Psoas muscle (tissue), 8 donors: ENCODE data around the gene SMARCA4. TPM values are rescaled to one million over a fixed set of nuclear protein-coding genes. Genes with fewer than 3 reads are reported as not detected.

Source experiments
- ATAC-seq, 4 donors: fragments of 200-7000 bp; cut with Tn5 transposase; one replicate each; pipeline ENCODE4 v1.9.1; 2020; ENCODE audit warnings: moderate library complexity in 3 of 4, mild to moderate bottlenecking in 2 of 4
- DNase-seq, 2 donors: peaks; one replicate each; pipeline ENCODE4 v3.0.0-alpha.2; 2020
- H3K27ac ChIP-seq: fragments of 200-600 bp; one replicate; pipeline ENCODE4 v1.8.0; 2022
- H3K27me3 ChIP-seq, 3 donors: fragments of 200-600 bp in 1 of 3; one replicate each; pipeline versions ENCODE4 v1.6.1 to v1.8.0; 2013 to 2022; ENCODE audit warnings: low read length in 2 of 3, mild to moderate bottlenecking in 2 of 3, moderate library complexity in 1 of 3; ENCODE audit not compliant: insufficient read depth in 3 of 3
- H3K36me3 ChIP-seq, 2 donors: fragments of 200-600 bp in 1 of 2; one replicate each; pipeline versions ENCODE4 v1.6.1 to v1.8.0; 2013 to 2022; ENCODE audit warnings: low read depth in 1 of 2, mild to moderate bottlenecking in 1 of 2, moderate library complexity in 1 of 2; ENCODE audit not compliant: insufficient read depth in 1 of 2
- H3K4me1 ChIP-seq: fragments of 200-600 bp; one replicate; pipeline ENCODE4 v1.8.0; 2022
- H3K4me3 ChIP-seq: fragments of 200-600 bp; one replicate; pipeline ENCODE4 v1.8.0; 2022; ENCODE audit warnings: mild to moderate bottlenecking
- H3K9me3 ChIP-seq: fragments of 200-600 bp; one replicate; pipeline ENCODE4 v1.8.0; 2022
- CTCF ChIP-seq: fragments of 200-600 bp; IDR thresholded peaks from one replicate; pipeline ENCODE4 v1.8.0; 2022; ENCODE audit warnings: antibody characterized with exemption
- WGBS, 3 donors: extraction: QIAGEN DNeasy Blood & Tissue Kit; methylation state at CpG; one replicate each; pipeline versions ENCODE4 v1.1.6 to v1.1.7; 2013; 5-methylcytosine and 5-hydroxymethylcytosine counted together
- intact Hi-C, 2 donors: fragments of 100-400 bp; cut with DNase I; formaldehyde crosslinking; loops; one replicate each; pipeline versions ENCODE4 v1.11.0 to v1.14.2; 2022
- polyA plus RNA-seq, 3 donors: library from polyadenylated mRNA; stranded (reverse); fragments of 200-250 nt; gene quantifications; one replicate each; pipeline ENCODE4 v1.2.3, GENCODE V29; 2013
- total RNA-seq, 4 donors: library from RNA; stranded (reverse); fragmentation: NEBNext Ultra II Directional in 2 of 4; extraction: Animal tissue kit (Norgen Biotek cat#: 25700) in 2 of 4; gene quantifications; one replicate each; pipeline versions ENCODE4 v1.2.1 to v1.2.4, GENCODE V29; 2021 to 2023
- donor health status: healthy with polysubstance abuse.
- donor health status: DM: no; HTN: no; CAD: no; lungs with moderate emphysema.
- donor health status: Bipolar disorder and iron deficiency.
- donor health status: healthy.
- donor health status: DM: yes; HTN: yes; CAD: no.
- donor health status: DM: no; HTN: no; CAD: no.
- donor health status: DM: no; HTN: no; CAD: no.
- donor health status: DM: yes; HTN: yes; CAD: no.

The SMARCA4 gene
- total and polyA plus RNA-seq, 7 donors: 34.8 to 124 (median 51.9) TPM

- TF ChIP-seq CTCF: no peak
- H3K9me3 ChIP-seq: no peaks in the 10 kb centered on the region
- intact Hi-C loops: no loop called here
- H3K27ac ChIP-seq: peak overlapping the region; percentile 5
- H3K27me3 ChIP-seq: no peaks in the 10 kb centered on the region
- WGBS, 3 donors: 55 to 62% (median 57%) methylated on average over 10 of the region's 10 CpGs
- no peak for DNase-seq
- no peaks in the 10 kb centered on the region for H3K36me3 ChIP-seq
- ATAC-seq: no peak
- H3K4me1 ChIP-seq: peaks cover 20% of the 10 kb centered on the region
- no peak overlapping the region for H3K4me3 ChIP-seq
These were observed 7.8 kb downstream of the SMARCA4 start for GRCh38 chr19:10968527-10969135.

DNA sequence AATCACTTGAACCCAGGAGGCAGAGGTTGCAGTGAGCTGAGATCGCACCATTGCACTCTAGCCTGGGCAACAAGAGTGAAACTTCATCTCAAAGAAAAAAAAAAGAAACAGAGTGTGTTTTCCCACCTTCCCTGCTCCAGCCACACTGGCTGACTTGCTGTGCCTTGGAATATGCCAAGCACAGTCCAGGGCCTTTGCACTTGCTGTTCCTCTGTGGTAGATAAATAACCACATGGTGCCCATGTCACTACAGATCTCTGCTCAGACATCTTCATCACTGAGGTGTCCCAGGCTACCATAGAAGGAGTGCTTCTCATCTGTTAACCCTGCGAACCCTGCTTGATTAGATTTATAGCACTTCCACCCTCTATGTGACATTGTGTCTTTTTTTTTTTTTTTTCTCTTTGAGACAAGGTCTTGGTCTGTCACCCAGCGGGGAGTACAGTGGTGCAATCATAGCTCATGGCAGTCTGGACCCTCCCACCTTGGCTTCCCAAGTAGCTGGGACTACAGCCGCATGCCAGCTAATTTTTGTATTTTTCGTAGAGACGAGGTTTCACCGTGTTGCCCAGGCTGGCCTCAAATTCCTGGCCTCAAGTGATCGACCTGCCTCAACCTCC, 10.4 kb downstream of the SMARCA4 start:
- no peak overlapping the region for H3K27ac ChIP-seq
- H3K4me3 ChIP-seq: no peak overlapping the region
- H3K9me3 ChIP-seq: no peaks in the 10 kb centered on the region
- no peaks in the 10 kb centered on the region for H3K36me3 ChIP-seq
- H3K27me3 ChIP-seq: no peaks in the 10 kb centered on the region
- peak in 1 of 4 donors; percentile 22 for ATAC-seq
- intact Hi-C loops: loop anchor here in 1 of 2 donors (5.0 kb wide), 1 partner anchor 1434 kb away; the partner anchor contains the start of gene ZNF426
- DNase-seq: no peak
- peaks cover 17% of the 10 kb centered on the region for H3K4me1 ChIP-seq
- no peak for TF ChIP-seq CTCF
- WGBS, 3 donors: 84 to 96% (median 85%) methylated on average over 8 of the region's 8 CpGs

GRCh38 chr19:10975374-10976130, 14.7 kb downstream of the SMARCA4 start:
- no peak for TF ChIP-seq CTCF
- ATAC-seq (peak; percentile 5 to 54 (median 40)), DNase-seq (peak; percentile 60 to 82)
- Histone ChIP-seq H3K27ac (peak overlapping the region; percentile 59), H3K9me3 (no peaks in the 10 kb centered on the region), H3K27me3 (no peaks in the 10 kb centered on the region), H3K4me3 (peak overlapping the region; percentile 13), H3K36me3 (no peaks in the 10 kb centered on the region), H3K4me1 (peaks cover 25% of the 10 kb centered on the region)
- 49 to 57% (median 56%) methylated on average over 19 of the region's 19 CpGs for WGBS, 3 donors
- intact Hi-C loops: loop anchor here in 1 of 2 donors (2.0 kb wide), 1 partner anchor 15 kb away; the partner anchor contains the start of gene SMARCA4

DNA sequence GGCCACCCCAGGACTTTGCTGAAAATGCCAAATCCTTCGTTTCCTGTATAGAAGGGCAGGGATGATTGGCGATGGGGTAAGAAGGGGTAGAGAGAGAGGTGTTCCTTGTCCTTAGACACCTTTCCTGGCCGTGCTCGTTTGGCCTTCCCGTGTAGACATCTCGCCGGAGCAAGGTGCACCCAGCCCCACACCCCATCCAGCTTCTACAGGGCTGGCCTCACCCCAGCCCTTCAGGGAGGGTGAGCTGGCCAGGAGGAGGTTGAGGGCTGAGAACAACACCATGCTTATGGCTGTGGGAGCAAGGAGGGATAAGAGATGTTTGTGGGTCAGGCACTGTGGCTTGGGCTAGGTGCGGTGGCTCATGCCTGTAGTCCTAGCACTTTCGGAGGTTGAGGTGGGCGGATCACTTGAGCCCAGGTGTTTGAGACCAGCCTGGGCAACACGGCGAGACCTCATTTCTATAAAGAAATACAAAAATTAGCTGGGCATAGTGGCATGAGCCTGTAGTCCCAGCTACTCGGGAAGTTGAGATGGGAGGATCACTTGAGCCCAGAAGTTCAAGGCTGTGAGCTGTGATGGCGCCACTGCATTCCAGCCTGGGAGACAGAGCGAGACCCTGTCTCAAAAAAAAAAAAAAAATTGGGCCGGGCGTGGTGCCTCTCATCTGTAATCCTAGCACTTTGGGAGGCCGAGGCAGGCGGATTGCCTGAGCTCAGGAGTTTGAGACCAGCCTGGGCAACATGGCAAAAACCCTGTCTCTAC, 15.5 kb downstream of the SMARCA4 start:
- 55 to 63% (median 57%) methylated on average over 19 of the region's 19 CpGs for WGBS, 3 donors
- Histone ChIP-seq H3K27ac (peak overlapping the region; percentile 59), H3K4me1 (peaks cover 25% of the 10 kb centered on the region), H3K9me3 (no peaks in the 10 kb centered on the region), H3K36me3 (no peaks in the 10 kb centered on the region), H3K27me3 (no peaks in the 10 kb centered on the region), H3K4me3 (peak overlapping the region; percentile 13)
- no peak for DNase-seq
- no peak for TF ChIP-seq CTCF
- peak; percentile 14 to 37 (median 26) for ATAC-seq
- intact Hi-C loops: loop anchor here in 1 of 2 donors (2.0 kb wide), 1 partner anchor 16 kb away; the partner anchor contains the start of gene SMARCA4
